Liver (tissue), 9 donors: Measurements from ENCODE around the gene SFXN3. TPM values are rescaled to one million over a fixed set of nuclear protein-coding genes. Genes with fewer than 3 reads are reported as not detected.

Experiments used
- DNase-seq: peaks from one replicate; pipeline ENCODE4 v3.0.0-alpha.2; 2017; ENCODE audit warnings: low spot score
- H3K27ac ChIP-seq, 2 donors: one replicate each; pipeline ENCODE4 v1.7.0; 2013; ENCODE audit warnings: inconsistent platforms in 2 of 2, low read length in 2 of 2, control low read depth in 1 of 2, low read depth in 1 of 2, mild to moderate bottlenecking in 1 of 2
- H3K27me3 ChIP-seq, 4 donors: one replicate each; pipeline versions ENCODE4 v1.6.1 to v1.7.0; 2013; ENCODE audit warnings: low read length in 3 of 4, inconsistent platforms in 1 of 4, mild to moderate bottlenecking in 1 of 4, moderate library complexity in 1 of 4; ENCODE audit not compliant: control insufficient read depth in 4 of 4, insufficient read depth in 4 of 4
- H3K36me3 ChIP-seq, 4 donors: one replicate each; pipeline versions ENCODE4 v1.6.1 to v1.7.0; 2013; ENCODE audit warnings: low read length in 3 of 4, mild to moderate bottlenecking in 3 of 4, low read depth in 1 of 4, moderate library complexity in 1 of 4; ENCODE audit not compliant: control insufficient read depth in 4 of 4, insufficient read depth in 3 of 4
- H3K4me1 ChIP-seq, 4 donors: one replicate each; pipeline versions ENCODE4 v1.6.1 to v1.7.0; 2013; ENCODE audit warnings: low read length in 3 of 4, mild to moderate bottlenecking in 3 of 4, moderate library complexity in 1 of 4; ENCODE audit not compliant: control insufficient read depth in 4 of 4, insufficient read depth in 4 of 4
- H3K4me3 ChIP-seq, 3 donors: one replicate each; pipeline versions ENCODE4 v1.6.1 to v1.7.0; 2013; ENCODE audit warnings: low read length in 3 of 3, control low read depth in 1 of 3, low read depth in 1 of 3, mild to moderate bottlenecking in 1 of 3
- H3K9ac ChIP-seq, 2 donors: one replicate each; pipeline ENCODE4 v1.7.0; 2013; ENCODE audit warnings: low read length in 2 of 2, mild to moderate bottlenecking in 2 of 2, moderate library complexity in 2 of 2, control low read depth in 1 of 2, low read depth in 1 of 2
- H3K9me3 ChIP-seq, 4 donors: one replicate each; pipeline versions ENCODE4 v1.6.1 to v1.7.0; 2013; ENCODE audit warnings: low read length in 3 of 4; ENCODE audit not compliant: control insufficient read depth in 4 of 4
- EGR1 ChIP-seq, 2 donors: IDR thresholded peaks; 2 replicates each; pipeline ENCODE4 v1.6.1; 2016 to 2018; ENCODE audit warnings: antibody characterized with exemption in 2 of 2, low read depth in 2 of 2
- FOXA1 ChIP-seq: IDR thresholded peaks from 2 replicates; pipeline ENCODE4 v1.6.1; 2016; ENCODE audit warnings: antibody characterized with exemption
- FOXA2 ChIP-seq: IDR thresholded peaks from 2 replicates; pipeline ENCODE4 v1.6.1; 2016; ENCODE audit warnings: antibody characterized with exemption
- GABPA ChIP-seq, 2 donors: IDR thresholded peaks in 1 of 2; conservative IDR thresholded peaks in 1 of 2; 2 replicates each; pipeline ENCODE4 v1.6.1; 2016; ENCODE audit warnings: antibody characterized with exemption in 2 of 2, mild to moderate bottlenecking in 1 of 2, moderate library complexity in 1 of 2
- HNF4A ChIP-seq, 2 donors: conservative IDR thresholded peaks; 2 replicates each; pipeline ENCODE4 v1.6.1; 2016; ENCODE audit warnings: antibody characterized with exemption in 2 of 2, mild to moderate bottlenecking in 2 of 2
- HNF4G ChIP-seq: IDR thresholded peaks from 2 replicates; pipeline ENCODE4 v1.6.1; 2016; ENCODE audit warnings: antibody characterized with exemption
- JUND ChIP-seq, 2 donors: IDR thresholded peaks; 2 replicates each; pipeline ENCODE4 v1.6.1; 2016; ENCODE audit warnings: antibody characterized with exemption in 2 of 2
- NR2F2 ChIP-seq: IDR thresholded peaks from 2 replicates; pipeline ENCODE4 v1.6.1; 2016; ENCODE audit warnings: antibody characterized with exemption
- RAD21 ChIP-seq, 2 donors: IDR thresholded peaks; 2 replicates each; pipeline ENCODE4 v1.6.1; 2016; ENCODE audit warnings: antibody characterized with exemption in 2 of 2, mild to moderate bottlenecking in 2 of 2
- RXRA ChIP-seq, 2 donors: IDR thresholded peaks; 2 replicates each; pipeline ENCODE4 v1.6.1; 2017 to 2018; ENCODE audit warnings: antibody characterized with exemption in 2 of 2, mild to moderate bottlenecking in 1 of 2
- SP1 ChIP-seq: IDR thresholded peaks from 2 replicates; pipeline ENCODE4 v1.6.1; 2018; ENCODE audit warnings: antibody characterized with exemption, mild to moderate bottlenecking
- TAF1 ChIP-seq: conservative IDR thresholded peaks from 2 replicates; pipeline ENCODE4 v1.6.1; 2016; ENCODE audit warnings: antibody characterized with exemption, mild to moderate bottlenecking
- YY1 ChIP-seq: IDR thresholded peaks from 2 replicates; pipeline ENCODE4 v1.6.1; 2016; ENCODE audit warnings: antibody characterized with exemption, mild to moderate bottlenecking
- WGBS: extraction: QIAGEN DNeasy Blood & Tissue Kit; methylation state at CpG from one replicate; pipeline ENCODE4 v1.1.7; 2013; 5-methylcytosine and 5-hydroxymethylcytosine counted together
- polyA plus RNA-seq, 2 donors: library from polyadenylated mRNA; stranded (reverse) in 1 of 2; unstranded in 1 of 2; fragments of 200-250 nt in 1 of 2; fragments of >200 nt in 1 of 2; fragmentation: Nextera tagmentation in 1 of 2; extraction: Ambion mirVana in 1 of 2; gene quantifications; one replicate each; pipeline versions ENCODE4 v1.2.1 to v1.2.3, GENCODE V29; 2013 to 2015
- total RNA-seq, 2 donors: library from RNA; depleted of rRNA; stranded (reverse); fragments of >200 nt; gene quantifications; one replicate each; pipeline ENCODE4 v1.2.3, GENCODE V29; 2014
- TF ChIP-seq, protein P1 (sequence below): IDR thresholded peaks from 2 replicates; pipeline ENCODE4 v1.6.1; 2016; ENCODE audit warnings: antibody characterized with exemption
- TF ChIP-seq, protein P2 (sequence below): IDR thresholded peaks from 2 replicates; pipeline ENCODE4 v1.6.1; 2016; ENCODE audit warnings: antibody characterized with exemption
- TF ChIP-seq, protein P3 (sequence below): IDR thresholded peaks from 2 replicates; pipeline ENCODE4 v1.6.1; 2016; ENCODE audit warnings: antibody characterized with exemption, mild to moderate bottlenecking
- TF ChIP-seq, protein P4 (sequence below): fragments of 150-350 bp; IDR thresholded peaks from 2 replicates; pipeline ENCODE4 v1.5.1; 2017; ENCODE audit warnings: improper control_type of control experiment, low read depth, low read length; ENCODE audit not compliant: missing input control
- TF ChIP-seq, protein P5 (sequence below): IDR thresholded peaks from 2 replicates; pipeline ENCODE4 v1.6.1; 2016; ENCODE audit warnings: antibody characterized with exemption
- donor health status: healthy.
- donor health status: healthy.
- donor health status: healthy.
- donor health status: healthy.
- donor health status: healthy.

SFXN3 gene
- total and polyA plus RNA-seq, 4 donors, result 1.7 to 11.1 (median 6.3) TPM

DNA sequence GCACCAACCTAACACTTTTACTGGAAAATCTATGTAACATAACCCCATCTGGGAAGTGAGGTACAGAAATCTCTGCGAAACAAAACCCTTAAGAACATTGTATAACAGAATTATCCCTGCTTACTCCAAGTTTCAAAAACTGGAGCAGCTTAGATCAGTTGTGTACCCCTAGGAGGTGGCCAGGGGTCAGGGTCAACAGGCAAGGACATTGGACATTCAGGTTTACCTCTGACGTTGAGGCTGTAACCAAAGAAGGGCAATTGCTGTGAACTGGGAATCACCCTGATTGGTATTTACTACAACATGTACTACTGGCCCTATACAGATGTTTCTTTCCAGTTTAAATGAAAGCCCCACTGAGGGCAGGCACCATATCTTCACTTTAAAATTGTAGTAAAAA lies 13.1 kb downstream of the SFXN3 start:
- no peak overlapping the region for H3K27ac ChIP-seq
- no peaks in the 10 kb centered on the region for H3K9me3 ChIP-seq
- 71% methylated on average over 2 of the region's 2 CpGs for WGBS
- TF ChIP-seq JUND (IDR thresholded peaks at IDR 0.05), result no peak
- TF ChIP-seq, protein P1, sequence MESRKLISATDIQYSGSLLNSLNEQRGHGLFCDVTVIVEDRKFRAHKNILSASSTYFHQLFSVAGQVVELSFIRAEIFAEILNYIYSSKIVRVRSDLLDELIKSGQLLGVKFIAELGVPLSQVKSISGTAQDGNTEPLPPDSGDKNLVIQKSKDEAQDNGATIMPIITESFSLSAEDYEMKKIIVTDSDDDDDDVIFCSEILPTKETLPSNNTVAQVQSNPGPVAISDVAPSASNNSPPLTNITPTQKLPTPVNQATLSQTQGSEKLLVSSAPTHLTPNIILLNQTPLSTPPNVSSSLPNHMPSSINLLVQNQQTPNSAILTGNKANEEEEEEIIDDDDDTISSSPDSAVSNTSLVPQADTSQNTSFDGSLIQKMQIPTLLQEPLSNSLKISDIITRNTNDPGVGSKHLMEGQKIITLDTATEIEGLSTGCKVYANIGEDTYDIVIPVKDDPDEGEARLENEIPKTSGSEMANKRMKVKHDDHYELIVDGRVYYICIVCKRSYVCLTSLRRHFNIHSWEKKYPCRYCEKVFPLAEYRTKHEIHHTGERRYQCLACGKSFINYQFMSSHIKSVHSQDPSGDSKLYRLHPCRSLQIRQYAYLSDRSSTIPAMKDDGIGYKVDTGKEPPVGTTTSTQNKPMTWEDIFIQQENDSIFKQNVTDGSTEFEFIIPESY, result no peak
- TF ChIP-seq EGR1 (IDR thresholded peaks at IDR 0.05; ENCODE audit: low read depth in 2 of 2), result no peak
- no peak for DNase-seq
- peaks cover 0 to 4% (median 0%) of the 10 kb centered on the region in 4 donors for H3K27me3 ChIP-seq
- H3K36me3 ChIP-seq, result peaks cover 0 to 3% (median 0%) of the 10 kb centered on the region in 4 donors
- H3K9ac ChIP-seq, result no peak overlapping the region
- H3K4me3 ChIP-seq, result no peak overlapping the region
- H3K4me1 ChIP-seq, result peaks cover 2 to 19% (median 10%) of the 10 kb centered on the region in 4 donors

DNA sequence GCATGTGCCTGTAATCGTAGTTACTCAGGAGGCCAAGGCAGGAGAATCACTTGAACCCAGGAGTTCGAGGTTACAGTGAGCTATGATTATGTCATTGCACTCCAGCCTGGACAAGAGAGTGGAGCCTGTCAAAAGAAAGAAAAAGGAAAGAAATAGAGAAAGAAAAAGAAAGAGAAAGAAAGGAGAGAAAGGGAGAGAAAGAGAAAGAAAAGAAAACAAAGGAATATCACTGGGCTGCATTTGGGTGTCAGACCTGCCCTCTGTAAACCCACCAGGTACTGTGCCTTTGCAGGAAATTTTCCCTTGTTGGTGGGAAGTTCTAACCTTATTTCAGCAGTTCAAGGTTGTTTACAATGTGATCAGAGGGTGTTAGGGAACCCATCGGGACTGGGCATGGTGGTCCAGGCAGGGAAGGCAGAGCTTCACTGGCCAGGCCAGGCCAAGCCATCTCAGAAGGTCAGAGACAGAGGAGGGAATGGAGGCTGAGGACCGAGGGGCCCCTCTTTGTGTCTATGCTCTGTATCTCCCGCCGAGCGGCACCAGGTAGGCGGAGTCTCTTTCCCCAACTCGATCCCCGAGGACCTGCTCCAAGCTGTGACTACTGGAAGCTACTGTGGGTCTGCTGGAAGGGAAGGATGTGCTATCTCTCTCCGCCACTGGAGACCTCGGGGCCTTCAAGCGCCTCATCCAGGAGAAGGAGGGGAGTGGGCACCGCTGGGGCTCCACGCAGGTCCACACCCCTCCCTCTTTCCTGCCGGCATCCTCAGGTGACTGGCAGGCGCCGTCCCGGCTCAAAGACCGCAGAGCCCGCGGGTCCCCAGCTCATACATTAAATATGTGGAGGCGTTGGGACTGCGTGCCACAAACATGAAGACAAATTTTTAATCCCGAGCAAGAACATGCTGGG lies 15.6 kb downstream of the SFXN3 start:
- no peaks in the 10 kb centered on the region for H3K36me3 ChIP-seq
- WGBS, result 37% methylated on average over 25 of the region's 25 CpGs
- H3K27me3 ChIP-seq, result peaks cover 0 to 6% (median 1%) of the 10 kb centered on the region in 4 donors
- no peak overlapping the region for H3K9ac ChIP-seq
- peaks cover 2 to 22% (median 15%) of the 10 kb centered on the region in 4 donors for H3K4me1 ChIP-seq
- DNase-seq, result no peak
- no peaks in the 10 kb centered on the region for H3K9me3 ChIP-seq
- H3K4me3 ChIP-seq, result no peak overlapping the region
- TF ChIP-seq FOXA2 (no peak), TAF1 (no peak), GABPA (IDR thresholded peaks at IDR 0.05 in 1 of 2, conservative IDR thresholded peaks at IDR 0.05 in 1 of 2) (no peak), HNF4G (no peak), JUND (IDR thresholded peaks at IDR 0.05) (no peak), NR2F2 (no peak), RAD21 (IDR thresholded peaks at IDR 0.05) (no peak), SP1 (no peak), FOXA1 (no peak), HNF4A (conservative IDR thresholded peaks at IDR 0.05) (no peak), YY1 (no peak), RXRA (IDR thresholded peaks at IDR 0.05) (no peak), EGR1 (IDR thresholded peaks at IDR 0.05; ENCODE audit: low read depth in 2 of 2) (no peak)
- TF ChIP-seq, protein P2, sequence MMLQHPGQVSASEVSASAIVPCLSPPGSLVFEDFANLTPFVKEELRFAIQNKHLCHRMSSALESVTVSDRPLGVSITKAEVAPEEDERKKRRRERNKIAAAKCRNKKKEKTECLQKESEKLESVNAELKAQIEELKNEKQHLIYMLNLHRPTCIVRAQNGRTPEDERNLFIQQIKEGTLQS, result no peak
- TF ChIP-seq, protein P1, result no peak
- TF ChIP-seq, protein P3, sequence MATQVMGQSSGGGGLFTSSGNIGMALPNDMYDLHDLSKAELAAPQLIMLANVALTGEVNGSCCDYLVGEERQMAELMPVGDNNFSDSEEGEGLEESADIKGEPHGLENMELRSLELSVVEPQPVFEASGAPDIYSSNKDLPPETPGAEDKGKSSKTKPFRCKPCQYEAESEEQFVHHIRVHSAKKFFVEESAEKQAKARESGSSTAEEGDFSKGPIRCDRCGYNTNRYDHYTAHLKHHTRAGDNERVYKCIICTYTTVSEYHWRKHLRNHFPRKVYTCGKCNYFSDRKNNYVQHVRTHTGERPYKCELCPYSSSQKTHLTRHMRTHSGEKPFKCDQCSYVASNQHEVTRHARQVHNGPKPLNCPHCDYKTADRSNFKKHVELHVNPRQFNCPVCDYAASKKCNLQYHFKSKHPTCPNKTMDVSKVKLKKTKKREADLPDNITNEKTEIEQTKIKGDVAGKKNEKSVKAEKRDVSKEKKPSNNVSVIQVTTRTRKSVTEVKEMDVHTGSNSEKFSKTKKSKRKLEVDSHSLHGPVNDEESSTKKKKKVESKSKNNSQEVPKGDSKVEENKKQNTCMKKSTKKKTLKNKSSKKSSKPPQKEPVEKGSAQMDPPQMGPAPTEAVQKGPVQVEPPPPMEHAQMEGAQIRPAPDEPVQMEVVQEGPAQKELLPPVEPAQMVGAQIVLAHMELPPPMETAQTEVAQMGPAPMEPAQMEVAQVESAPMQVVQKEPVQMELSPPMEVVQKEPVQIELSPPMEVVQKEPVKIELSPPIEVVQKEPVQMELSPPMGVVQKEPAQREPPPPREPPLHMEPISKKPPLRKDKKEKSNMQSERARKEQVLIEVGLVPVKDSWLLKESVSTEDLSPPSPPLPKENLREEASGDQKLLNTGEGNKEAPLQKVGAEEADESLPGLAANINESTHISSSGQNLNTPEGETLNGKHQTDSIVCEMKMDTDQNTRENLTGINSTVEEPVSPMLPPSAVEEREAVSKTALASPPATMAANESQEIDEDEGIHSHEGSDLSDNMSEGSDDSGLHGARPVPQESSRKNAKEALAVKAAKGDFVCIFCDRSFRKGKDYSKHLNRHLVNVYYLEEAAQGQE, result no peak
- TF ChIP-seq, protein P4, sequence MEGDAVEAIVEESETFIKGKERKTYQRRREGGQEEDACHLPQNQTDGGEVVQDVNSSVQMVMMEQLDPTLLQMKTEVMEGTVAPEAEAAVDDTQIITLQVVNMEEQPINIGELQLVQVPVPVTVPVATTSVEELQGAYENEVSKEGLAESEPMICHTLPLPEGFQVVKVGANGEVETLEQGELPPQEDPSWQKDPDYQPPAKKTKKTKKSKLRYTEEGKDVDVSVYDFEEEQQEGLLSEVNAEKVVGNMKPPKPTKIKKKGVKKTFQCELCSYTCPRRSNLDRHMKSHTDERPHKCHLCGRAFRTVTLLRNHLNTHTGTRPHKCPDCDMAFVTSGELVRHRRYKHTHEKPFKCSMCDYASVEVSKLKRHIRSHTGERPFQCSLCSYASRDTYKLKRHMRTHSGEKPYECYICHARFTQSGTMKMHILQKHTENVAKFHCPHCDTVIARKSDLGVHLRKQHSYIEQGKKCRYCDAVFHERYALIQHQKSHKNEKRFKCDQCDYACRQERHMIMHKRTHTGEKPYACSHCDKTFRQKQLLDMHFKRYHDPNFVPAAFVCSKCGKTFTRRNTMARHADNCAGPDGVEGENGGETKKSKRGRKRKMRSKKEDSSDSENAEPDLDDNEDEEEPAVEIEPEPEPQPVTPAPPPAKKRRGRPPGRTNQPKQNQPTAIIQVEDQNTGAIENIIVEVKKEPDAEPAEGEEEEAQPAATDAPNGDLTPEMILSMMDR, result no peak
- TF ChIP-seq, protein P5, sequence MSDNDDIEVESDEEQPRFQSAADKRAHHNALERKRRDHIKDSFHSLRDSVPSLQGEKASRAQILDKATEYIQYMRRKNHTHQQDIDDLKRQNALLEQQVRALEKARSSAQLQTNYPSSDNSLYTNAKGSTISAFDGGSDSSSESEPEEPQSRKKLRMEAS, result no peak
- H3K27ac ChIP-seq, result no peak overlapping the region
